ENCODE results near the gene AS3MT. TPM values are rescaled to one million over a fixed set of nuclear protein-coding genes. Genes with fewer than 3 reads are reported as not detected.
A peak's percentile ranks its signal among the peaks of the same experiment; 100 is the strongest.
"Not testable (repeated sequence)": the region's sequence is repeated elsewhere in the genome, so short reads cannot be mapped to it uniquely, and the experiment has no call there.

AS3MT gene
- total and polyA plus RNA-seq, 2 experiments from 2014 or later = 0.49 to 2.3 TPM

DNA sequence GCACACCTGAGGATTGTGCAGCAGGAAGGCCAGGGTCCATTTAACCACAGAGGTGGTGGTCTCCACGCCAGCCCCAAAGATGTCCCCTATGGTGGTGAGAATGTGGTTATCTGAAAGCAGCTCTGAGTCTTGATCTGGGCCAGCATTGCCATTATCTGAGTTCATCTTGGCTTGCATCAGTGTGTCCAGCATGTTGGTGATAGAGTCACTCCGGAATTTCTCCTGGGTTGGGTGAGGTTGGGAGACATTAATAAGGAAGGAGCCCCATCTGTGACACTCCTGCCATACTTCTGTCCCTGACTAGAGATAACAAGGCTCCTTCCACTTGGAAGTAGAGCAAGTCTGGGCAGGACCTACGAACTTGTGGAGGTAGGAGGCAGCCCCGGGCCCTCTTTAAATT, 36.3 kb upstream of the AS3MT start:
- H2AFZ ChIP-seq = no peak overlapping the region
- H3K9ac ChIP-seq = no peak overlapping the region
- no peaks in the 10 kb centered on the region for H3K79me2 ChIP-seq (ENCODE audit: insufficient read depth)
- no peaks in the 10 kb centered on the region for H3K36me3 ChIP-seq (ENCODE audit: low read depth)
- H3K9me3 ChIP-seq (ENCODE audit: low read depth) = no peaks in the 10 kb centered on the region
- no peaks in the 10 kb centered on the region for H3K4me1 ChIP-seq (ENCODE audit: insufficient read depth)
- H3K27me3 ChIP-seq (replicated peaks; ENCODE audit: insufficient read depth) = no peaks in the 10 kb centered on the region; the same call in 1 of the 2 replicates
- peak; percentile 61 for DNase-seq
- in situ Hi-C loops (cut with MboI) = loop anchor here (5.0 kb wide), 2 partner anchors 69 to 106 kb away; no protein-coding TSS in a partner anchor
- no peaks in the 10 kb centered on the region for H4K20me1 ChIP-seq (ENCODE audit: insufficient read depth)
- H3K9me2 ChIP-seq (ENCODE audit: insufficient read depth) = no peaks in the 10 kb centered on the region
- no peak overlapping the region for H3K27ac ChIP-seq
- no peak overlapping the region for H3K4me3 ChIP-seq
- 86 to 93% methylated on average over 4 of the region's 4 CpGs for WGBS, 2 experiments (ENCODE audit: low coverage in 1 of 2, low lambda C conversion rate in 2 of 2, missing lambda C conversion rate in 2 of 2)
- H3K4me2 ChIP-seq (ENCODE audit: unreplicated experiment) = no peak overlapping the region
- TF ChIP-seq EZH2phosphoT487 (IDR thresholded peaks at IDR 0.05; ENCODE audit: insufficient read depth, low read depth) (no peak), EZH2 (IDR thresholded peaks at IDR 0.05; ENCODE audit: insufficient read depth, poor library complexity, severe bottlenecking) (no peak)
- H3F3A ChIP-seq (ENCODE audit: insufficient read depth) = no peaks in the 10 kb centered on the region

DNA sequence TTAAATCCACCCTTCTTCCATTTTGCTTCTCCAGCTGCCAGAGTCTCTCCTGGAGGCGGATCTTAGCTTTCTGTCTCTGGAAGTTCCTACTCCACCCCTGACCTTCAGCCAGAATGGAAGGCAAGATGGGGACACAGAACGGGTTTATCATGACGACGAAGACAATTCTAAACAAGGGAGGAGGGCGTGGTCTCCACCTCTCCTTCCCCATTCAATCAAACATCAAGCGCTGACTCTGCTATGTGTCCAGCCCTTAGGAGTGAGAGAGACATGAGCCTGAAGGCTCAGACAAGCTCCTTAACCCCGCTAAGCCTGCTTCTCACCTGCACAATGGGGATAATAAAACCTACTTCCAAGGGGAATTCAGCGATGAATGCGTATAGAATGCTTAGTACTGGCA, 35.1 kb upstream of the AS3MT start:
- no peaks in the 10 kb centered on the region for H3K36me3 ChIP-seq (ENCODE audit: low read depth)
- H3K4me3 ChIP-seq = no peak overlapping the region
- H2AFZ ChIP-seq = no peak overlapping the region
- H3K4me1 ChIP-seq (ENCODE audit: insufficient read depth) = no peaks in the 10 kb centered on the region
- H3K27me3 ChIP-seq (replicated peaks; ENCODE audit: insufficient read depth) = no peaks in the 10 kb centered on the region; the same call in 1 of the 2 replicates
- no peaks in the 10 kb centered on the region for H3F3A ChIP-seq (ENCODE audit: insufficient read depth)
- TF ChIP-seq EZH2 (IDR thresholded peaks at IDR 0.05; ENCODE audit: insufficient read depth, poor library complexity, severe bottlenecking) (no peak), EZH2phosphoT487 (IDR thresholded peaks at IDR 0.05; ENCODE audit: insufficient read depth, low read depth) (no peak)
- no peaks in the 10 kb centered on the region for H3K9me2 ChIP-seq (ENCODE audit: insufficient read depth)
- WGBS, 2 experiments (ENCODE audit: low coverage in 1 of 2, low lambda C conversion rate in 2 of 2, missing lambda C conversion rate in 2 of 2) = 47 to 54% methylated on average over 9 of the region's 9 CpGs
- H3K27ac ChIP-seq = no peak overlapping the region
- no peaks in the 10 kb centered on the region for H3K79me2 ChIP-seq (ENCODE audit: insufficient read depth)
- DNase-seq = no peak
- in situ Hi-C loops (cut with MboI) = loop anchor here (5.0 kb wide), 2 partner anchors 68 to 107 kb away; no protein-coding TSS in a partner anchor
- no peaks in the 10 kb centered on the region for H3K9me3 ChIP-seq (ENCODE audit: low read depth)
- H3K9ac ChIP-seq = no peak overlapping the region
- no peaks in the 10 kb centered on the region for H4K20me1 ChIP-seq (ENCODE audit: insufficient read depth)
- H3K4me2 ChIP-seq (ENCODE audit: unreplicated experiment) = no peak overlapping the region

DNA sequence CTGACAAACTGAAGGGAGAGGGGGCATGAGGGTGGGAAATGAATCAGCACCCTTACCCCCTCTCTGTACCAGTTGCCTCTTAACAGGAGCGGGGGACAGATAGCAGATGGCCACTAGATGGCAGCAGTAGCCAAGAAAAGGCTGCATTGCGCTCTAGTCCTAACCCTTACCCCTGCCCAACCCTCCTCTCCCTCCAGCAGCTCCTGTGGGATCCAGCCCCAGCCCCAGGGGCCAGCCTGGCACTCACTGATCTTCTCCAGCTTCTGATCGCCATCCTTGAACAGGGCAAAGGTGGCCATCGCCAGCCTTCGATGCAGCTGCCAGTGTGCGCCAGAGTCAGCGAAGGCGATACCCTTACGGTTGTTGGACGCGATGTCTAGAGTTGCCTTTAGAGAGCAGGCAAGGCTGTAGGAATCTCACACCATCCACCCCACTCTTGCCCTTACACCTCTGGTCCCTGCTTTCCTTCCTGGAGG, 34.2 kb upstream of the AS3MT start:
- peak; percentile 77 for DNase-seq
- no peak overlapping the region for H2AFZ ChIP-seq
- 57 to 58% methylated on average over 10 to 11 of the region's 11 CpGs for WGBS, 2 experiments (ENCODE audit: low coverage in 1 of 2, low lambda C conversion rate in 2 of 2, missing lambda C conversion rate in 2 of 2)
- H3K9me3 ChIP-seq (ENCODE audit: low read depth) = no peaks in the 10 kb centered on the region
- no peaks in the 10 kb centered on the region; the same call in 1 of the 2 replicates for H3K27me3 ChIP-seq (replicated peaks; ENCODE audit: insufficient read depth)
- H3K4me1 ChIP-seq (ENCODE audit: insufficient read depth) = no peaks in the 10 kb centered on the region
- no peaks in the 10 kb centered on the region for H4K20me1 ChIP-seq (ENCODE audit: insufficient read depth)
- no peaks in the 10 kb centered on the region for H3K9me2 ChIP-seq (ENCODE audit: insufficient read depth)
- no peaks in the 10 kb centered on the region for H3K36me3 ChIP-seq (ENCODE audit: low read depth)
- no peaks in the 10 kb centered on the region for H3F3A ChIP-seq (ENCODE audit: insufficient read depth)
- no peaks in the 10 kb centered on the region for H3K79me2 ChIP-seq (ENCODE audit: insufficient read depth)
- TF ChIP-seq EZH2phosphoT487 (IDR thresholded peaks at IDR 0.05; ENCODE audit: insufficient read depth, low read depth) (no peak), EZH2 (IDR thresholded peaks at IDR 0.05; ENCODE audit: insufficient read depth, poor library complexity, severe bottlenecking) (no peak)
- H3K4me3 ChIP-seq = no peak overlapping the region
- H3K4me2 ChIP-seq (ENCODE audit: unreplicated experiment) = no peak overlapping the region
- H3K27ac ChIP-seq = no peak overlapping the region
- in situ Hi-C loops (cut with MboI) = no loop called here
- no peak overlapping the region for H3K9ac ChIP-seq

DNA sequence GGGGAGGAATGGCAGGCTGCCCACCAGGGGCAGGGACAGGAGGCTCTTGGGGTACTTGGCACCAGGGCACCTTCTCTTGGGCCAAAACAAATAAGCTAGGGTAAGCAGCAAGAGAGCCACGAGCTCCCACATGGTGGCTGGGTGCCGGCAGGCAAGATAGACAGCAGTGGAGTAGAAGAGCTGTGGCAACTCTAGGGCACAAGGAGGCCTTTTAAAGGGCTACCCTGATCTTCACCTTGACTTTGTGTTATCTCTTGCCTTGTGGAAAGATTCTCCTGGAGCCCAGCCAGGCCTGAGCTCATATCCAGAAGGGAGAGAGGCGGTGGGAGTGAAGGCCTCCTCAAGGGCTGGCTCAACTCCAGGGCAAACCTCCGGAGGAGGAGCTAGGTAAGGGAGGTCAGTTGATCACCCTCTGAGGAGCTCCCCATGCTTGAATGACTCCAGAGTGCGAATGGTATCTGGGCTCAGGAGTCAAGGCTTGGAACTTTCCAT, 32.0 kb upstream of the AS3MT start, which contains the start of gene CYP17A1:
Gene CYP17A1, minus strand, starts transcription at position 184 of the 492 bp plus-strand sequence. Its CDS starts 52 bp downstream, at position 132.
- no peak for TF ChIP-seq EZH2phosphoT487 (IDR thresholded peaks at IDR 0.05; ENCODE audit: insufficient read depth, low read depth)
- no peak for TF ChIP-seq EZH2 (IDR thresholded peaks at IDR 0.05; ENCODE audit: insufficient read depth, poor library complexity, severe bottlenecking)
- no peaks in the 10 kb centered on the region for H4K20me1 ChIP-seq (ENCODE audit: insufficient read depth)
- H3F3A ChIP-seq (ENCODE audit: insufficient read depth) = no peaks in the 10 kb centered on the region
- no peaks in the 10 kb centered on the region for H3K4me1 ChIP-seq (ENCODE audit: insufficient read depth)
- H2AFZ ChIP-seq = no peak within 1 kb of the TSS
- no peaks in the 10 kb centered on the region for H3K79me2 ChIP-seq (ENCODE audit: insufficient read depth)
- no peak within 1 kb of the TSS for H3K9ac ChIP-seq
- DNase-seq = no peak
- 49 to 59% methylated on average over 5 of the region's 5 CpGs for WGBS, 2 experiments (ENCODE audit: low coverage in 1 of 2, low lambda C conversion rate in 2 of 2, missing lambda C conversion rate in 2 of 2)
- H3K27me3 ChIP-seq (replicated peaks; ENCODE audit: insufficient read depth) = peaks cover 10% of the 10 kb centered on the region; the same call in 1 of the 2 replicates
- H3K27ac ChIP-seq = no peak within 1 kb of the TSS
- in situ Hi-C loops (cut with MboI) = no loop called here
- no peaks in the 10 kb centered on the region for H3K9me2 ChIP-seq (ENCODE audit: insufficient read depth)
- H3K36me3 ChIP-seq (ENCODE audit: low read depth) = no peaks in the 10 kb centered on the region
- H3K4me3 ChIP-seq = no peak within 1 kb of the TSS
- H3K4me2 ChIP-seq (ENCODE audit: unreplicated experiment) = no peak within 1 kb of the TSS
- H3K9me3 ChIP-seq (ENCODE audit: low read depth) = no peaks in the 10 kb centered on the region

DNA sequence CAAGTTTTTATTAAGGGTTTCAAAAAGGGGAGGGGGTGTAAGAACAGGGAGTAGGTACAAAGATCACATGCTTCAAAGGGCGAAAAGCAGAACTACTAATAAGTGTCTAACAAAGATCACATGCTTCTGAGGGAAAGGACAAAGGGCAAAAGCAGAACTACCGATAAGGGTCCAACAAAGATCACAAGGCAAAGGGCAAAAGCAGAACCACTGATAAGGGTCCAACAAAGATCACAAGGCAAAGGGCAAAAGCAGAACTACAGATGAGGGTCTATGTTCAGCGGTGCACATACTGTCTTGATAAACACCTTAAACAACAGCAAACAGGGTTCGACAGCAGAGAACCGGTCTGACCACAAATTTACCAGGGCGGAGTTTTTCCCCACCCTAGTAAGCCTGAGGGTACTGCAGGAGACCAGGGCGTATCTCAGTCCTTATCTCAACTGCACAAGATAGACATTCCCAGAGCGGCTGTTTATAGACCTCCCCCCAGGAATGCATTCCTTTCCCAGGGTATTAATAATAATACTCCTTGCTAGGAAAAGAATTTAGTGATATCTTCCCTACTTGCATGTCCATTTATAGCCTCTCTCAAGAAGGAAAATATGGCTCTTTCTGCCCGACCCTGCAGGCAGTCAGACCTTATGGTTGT, 30.9 kb upstream of the AS3MT start:
- DNase-seq; H4K20me1 ChIP-seq (ENCODE audit: insufficient read depth); H3F3A ChIP-seq (ENCODE audit: insufficient read depth); in situ Hi-C loops (cut with MboI); H3K79me2 ChIP-seq (ENCODE audit: insufficient read depth); H3K27ac ChIP-seq; H3K9me2 ChIP-seq (ENCODE audit: insufficient read depth); H3K4me3 ChIP-seq; H3K4me1 ChIP-seq (ENCODE audit: insufficient read depth); H3K9me3 ChIP-seq (ENCODE audit: low read depth); H3K36me3 ChIP-seq (ENCODE audit: low read depth); H2AFZ ChIP-seq; H3K4me2 ChIP-seq (ENCODE audit: unreplicated experiment); H3K9ac ChIP-seq: not testable (repeated sequence)
- 78 to 85% methylated on average over 9 of the region's 9 CpGs for WGBS, 2 experiments (ENCODE audit: low coverage in 1 of 2, low lambda C conversion rate in 2 of 2, missing lambda C conversion rate in 2 of 2)
- H3K27me3 ChIP-seq (replicated peaks; ENCODE audit: insufficient read depth) = peaks cover 13% of the 10 kb centered on the region; the same call in 1 of the 2 replicates
